Endodermal cell (in vitro differentiated cells): Measurements from ENCODE around the gene INPP5B. TPM values are rescaled to one million over a fixed set of nuclear protein-coding genes. Genes with fewer than 3 reads are reported as not detected.

ENCODE experiments used
- DNase-seq: peaks from one replicate; pipeline ENCODE4 v3.0.0-alpha.2; 2017
- H3K27ac ChIP-seq: 2 replicates; pipeline ENCODE4 v1.5.1; 2013; ENCODE audit warnings: mild to moderate bottlenecking, low read depth, low read length, moderate library complexity
- H3K27me3 ChIP-seq: 2 replicates; pipeline ENCODE4 v1.6.1; 2013; ENCODE audit warnings: mild to moderate bottlenecking, low read length, moderate library complexity; ENCODE audit not compliant: insufficient read depth, control insufficient read depth, poor library complexity, severe bottlenecking
- H3K36me3 ChIP-seq: 2 replicates; pipeline ENCODE4 v1.7.0; 2013; ENCODE audit warnings: mild to moderate bottlenecking, low read length, moderate library complexity; ENCODE audit not compliant: control insufficient read depth, insufficient read depth
- H3K4me1 ChIP-seq: one replicate; pipeline ENCODE4 v1.7.0; 2013; ENCODE audit warnings: low read length; ENCODE audit not compliant: control insufficient read depth, insufficient read depth
- H3K4me3 ChIP-seq: 2 replicates; pipeline ENCODE4 v1.5.1; 2013; ENCODE audit warnings: mild to moderate bottlenecking, low read length, moderate library complexity
- H3K9ac ChIP-seq: 2 replicates; pipeline ENCODE4 v1.6.1; 2013; ENCODE audit warnings: mild to moderate bottlenecking, low read length, moderate library complexity; ENCODE audit not compliant: poor library complexity, severe bottlenecking; ENCODE audit errors: extremely low read depth
- H3K9me3 ChIP-seq: 2 replicates; pipeline ENCODE4 v1.6.1; 2013; ENCODE audit warnings: mild to moderate bottlenecking, low read length, moderate library complexity; ENCODE audit not compliant: control insufficient read depth
- H3K27ac Mint-ChIP-seq: 2 replicates; pipeline ENCODE4 v1.8.0; 2020; ENCODE audit warnings: mixed read lengths
- H3K27me3 Mint-ChIP-seq: 2 replicates; pipeline ENCODE4 v1.8.0; 2021; ENCODE audit warnings: mild to moderate bottlenecking, mixed read lengths; ENCODE audit not compliant: insufficient read depth
- H3K36me3 Mint-ChIP-seq: 2 replicates; pipeline ENCODE4 v1.8.0; 2020; ENCODE audit warnings: low read depth, mixed read lengths
- H3K4me1 Mint-ChIP-seq: 2 replicates; pipeline ENCODE4 v1.8.0; 2020; ENCODE audit warnings: mixed read lengths
- H3K4me3 Mint-ChIP-seq: 2 replicates; pipeline ENCODE4 v1.8.0; 2020; ENCODE audit warnings: mild to moderate bottlenecking, moderate library complexity, mixed read lengths
- H3K9me3 Mint-ChIP-seq: 2 replicates; pipeline ENCODE4 v1.8.0; 2020; ENCODE audit warnings: mild to moderate bottlenecking, mixed read lengths
- CTCF ChIP-seq: fragments of 200-600 bp; sonication (generic); conservative IDR thresholded peaks from 2 replicates; pipeline ENCODE4 v1.5.0; 2021; ENCODE audit warnings: antibody characterized with exemption, mild to moderate bottlenecking
- WGBS, 2 experiments: methylation state at CpG; one replicate each; pipeline versions ENCODE4 v1.1.5 to v1.1.7; 2013; ENCODE audit warnings: missing lambda C conversion rate in 2 of 2, mixed read lengths in 1 of 2; ENCODE audit not compliant: insufficient coverage in 1 of 2, insufficient read length in 1 of 2; 5-methylcytosine and 5-hydroxymethylcytosine counted together
- long read RNA-seq, 4 experiments: library from polyadenylated mRNA in 2 of 4; library from RNA in 1 of 4; library from capped mRNA in 1 of 4; stranded (forward) in 3 of 4; unstranded in 1 of 4; transcript quantifications; one replicate each; pipeline ENCODE4 v2.0.0, GENCODE V29; 2020 to 2021; ENCODE audit warnings: inconsistent platforms in 1 of 4
- polyA plus RNA-seq, 2 experiments: library from polyadenylated mRNA; stranded (reverse); fragments of 50-300 nt; gene quantifications; one replicate each; pipeline ENCODE4 v1.2.3, GENCODE V29; 2013
- total RNA-seq, 2 donors: library from RNA; stranded (reverse); fragmentation: NEBNext Ultra II Directional in 1 of 2; extraction: Animal tissue kit (Norgen Biotek cat#: 25700) in 1 of 2; gene quantifications; 2 replicates in 1 of 2; 3 replicates in 1 of 2; pipeline ENCODE4 v1.2.1, GENCODE V29; 2021

The INPP5B gene
- 10 to 100 TPM; 19.9 to 21.4 TPM for total RNA-seq
- 15.5 TPM for polyA plus RNA-seq (2013, experiment 1 of 2)
- 14.5 TPM for polyA plus RNA-seq (2013, experiment 2 of 2)
- long read RNA-seq, experiment 1, partial matches to known transcripts = 0 of 3 reads
- long read RNA-seq, experiment 1, other reads (novel, unspliced or antisense) = 3 of 3 reads
- long read RNA-seq, experiment 2, transcript INPP5B-203 (24 exons, 3,060 nt) = minor isoform, 7 of 57 reads
- long read RNA-seq, experiment 2, transcript INPP5B-205 (18 exons, 3,905 nt) = major isoform, 38 of 57 reads
- long read RNA-seq, experiment 2, partial matches to known transcripts = 2 of 57 reads
- long read RNA-seq, experiment 2, other reads (novel, unspliced or antisense) = 10 of 57 reads
- long read RNA-seq, experiment 3, transcript INPP5B-205 (18 exons, 3,905 nt) = major isoform, 42 of 53 reads
- long read RNA-seq, experiment 3, partial matches to known transcripts = 3 of 53 reads
- long read RNA-seq, experiment 3, other reads (novel, unspliced or antisense) = 6 of 53 reads
- long read RNA-seq, experiment 4, partial matches to known transcripts = 2 of 2 reads
- long read RNA-seq, experiment 4, other reads (novel, unspliced or antisense) = 0 of 2 reads

- H3K4me1 Mint-ChIP-seq = peaks cover 9% of the 10 kb centered on the region
- H3K4me3 Mint-ChIP-seq = peak within 1 kb of the TSS; percentile 77
- Histone ChIP-seq H3K27ac (peak within 1 kb of the TSS; percentile 76), H3K4me3 (peak within 1 kb of the TSS; percentile 86), H3K9me3 (no peaks in the 10 kb centered on the region), H3K4me1 (no peaks in the 10 kb centered on the region), H3K9ac (peak within 1 kb of the TSS; percentile 61), H3K36me3 (no peaks in the 10 kb centered on the region), H3K27me3 (no peaks in the 10 kb centered on the region)
- WGBS, 2 experiments = 0 to 4% methylated on average over 8 to 11 of the region's 11 CpGs
- no peaks in the 10 kb centered on the region for H3K27me3 Mint-ChIP-seq
- no peaks in the 10 kb centered on the region for H3K36me3 Mint-ChIP-seq
- DNase-seq = peak; percentile 97
- H3K9me3 Mint-ChIP-seq = no peaks in the 10 kb centered on the region
- no peak for TF ChIP-seq CTCF
- peak within 1 kb of the TSS; percentile 95 for H3K27ac Mint-ChIP-seq
Measured at GRCh38 chr1:37946703-37947360, at the start of gene INPP5B. Gene INPP5B, minus strand, starts transcription at chr1:37947053. Its CDS starts 745 bp downstream, at chr1:37946308.

DNA sequence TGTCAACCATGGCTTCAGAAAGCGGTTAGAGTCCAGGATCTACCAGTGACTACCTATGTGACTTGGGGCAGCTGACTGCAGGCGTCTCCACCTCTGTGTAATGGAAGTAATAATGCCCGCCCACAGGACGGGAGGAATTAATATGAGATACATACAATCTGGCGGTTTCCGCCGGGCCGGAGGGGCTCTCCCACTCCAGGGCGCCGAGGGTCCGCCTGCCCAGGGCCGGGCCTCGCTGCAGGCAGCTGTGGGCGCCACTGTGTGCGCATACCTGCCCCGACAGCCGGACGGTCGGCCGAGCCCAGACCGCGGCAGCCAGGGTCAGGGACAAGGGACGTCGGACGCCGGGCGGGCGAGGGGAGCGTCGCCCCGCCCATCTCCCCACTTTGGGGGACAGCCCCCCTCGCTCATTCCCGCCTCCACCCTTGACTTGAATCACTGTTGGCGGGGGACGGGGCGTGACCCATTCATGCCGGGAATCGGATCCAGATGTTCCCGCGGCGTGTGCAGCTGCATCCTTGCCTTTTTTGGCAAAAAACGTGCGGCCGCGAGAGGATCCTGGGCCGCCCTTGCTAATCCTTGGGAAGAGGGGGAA, 49.0 kb upstream of the INPP5B start:
- 74 to 89% methylated on average over 15 to 46 of the region's 46 CpGs for whole genome bisulfite sequencing, 2 experiments
- H3K4me1 ChIP-seq = peaks cover 20% of the 10 kb centered on the region
- H3K9me3 Mint-ChIP-seq = no peaks in the 10 kb centered on the region
- peak overlapping the region; percentile 84 for H3K27ac Mint-ChIP-seq
- peak; percentile 89 for DNase-seq
- H3K36me3 Mint-ChIP-seq = peaks cover 16% of the 10 kb centered on the region
- no peak overlapping the region for H3K4me3 ChIP-seq
- no peak overlapping the region for H3K9ac ChIP-seq
- H3K36me3 ChIP-seq = peaks cover 38% of the 10 kb centered on the region
- peak overlapping the region; percentile 61 for H3K4me3 Mint-ChIP-seq
- no peaks in the 10 kb centered on the region for H3K9me3 ChIP-seq
- H3K27ac ChIP-seq = no peak overlapping the region
- TF ChIP-seq CTCF = no peak
- no peaks in the 10 kb centered on the region for H3K27me3 ChIP-seq
- no peaks in the 10 kb centered on the region for H3K27me3 Mint-ChIP-seq
- H3K4me1 Mint-ChIP-seq = peaks cover 20% of the 10 kb centered on the region

- no peak overlapping the region for H3K9ac ChIP-seq
- no peak overlapping the region for H3K4me3 ChIP-seq
- H3K36me3 ChIP-seq = peaks cover 38% of the 10 kb centered on the region
- peaks cover 13% of the 10 kb centered on the region for H3K4me1 ChIP-seq
- Mint-ChIP-seq H3K27me3 (no peaks in the 10 kb centered on the region), H3K4me1 (peaks cover 16% of the 10 kb centered on the region), H3K36me3 (peaks cover 16% of the 10 kb centered on the region), H3K27ac (no peak overlapping the region), H3K4me3 (peak overlapping the region; percentile 61), H3K9me3 (no peaks in the 10 kb centered on the region)
- TF ChIP-seq CTCF = no peak
- no peaks in the 10 kb centered on the region for H3K9me3 ChIP-seq
- DNase-seq = peak; percentile 43
- no peak overlapping the region for H3K27ac ChIP-seq
- H3K27me3 ChIP-seq = no peaks in the 10 kb centered on the region
- WGBS, 2 experiments = 93 to 95% methylated on average over 11 of the region's 11 CpGs
Measured at GRCh38 chr1:37994886-37995566, 48.2 kb upstream of the INPP5B start.
